Testis (tissue), 3 donors: ENCODE data around the gene GPRC5C. TPM values are rescaled to one million over a fixed set of nuclear protein-coding genes. Genes with fewer than 3 reads are reported as not detected.

ENCODE experiments used
- DNase-seq: peaks from one replicate; pipeline ENCODE4 v3.0.0-alpha.2; 2019
- H3K27ac ChIP-seq, 2 donors: fragments of 200-600 bp; sonication (generic); one replicate each; pipeline ENCODE4 v1.5.1; 2019
- H3K27me3 ChIP-seq: fragments of 200-600 bp; sonication (generic); one replicate; pipeline ENCODE4 v1.5.1; 2019
- H3K36me3 ChIP-seq: fragments of 200-600 bp; sonication (generic); one replicate; pipeline ENCODE4 v1.5.1; 2017; ENCODE audit warnings: low read depth; ENCODE audit errors: missing control alignments
- H3K4me1 ChIP-seq: fragments of 200-600 bp; sonication (generic); one replicate; pipeline ENCODE4 v1.5.1; 2019
- H3K4me3 ChIP-seq, 2 donors: fragments of 200-600 bp; sonication (generic); one replicate each; pipeline ENCODE4 v1.5.1; 2017 to 2019
- H3K9me3 ChIP-seq: fragments of 200-600 bp; sonication (generic); one replicate; pipeline ENCODE4 v1.5.1; 2017
- POLR2A ChIP-seq: fragments of 450-650 bp; IDR thresholded peaks from one replicate; pipeline ENCODE4 v1.6.1; 2017; ENCODE audit warnings: antibody characterized with exemption, mild to moderate bottlenecking, moderate library complexity
- WGBS, 2 donors: methylation state at CpG; one replicate each; pipeline ENCODE4 v1.1.5; 2018; 5-methylcytosine and 5-hydroxymethylcytosine counted together
- intact Hi-C: fragments of 100-400 bp; cut with DNase I; formaldehyde crosslinking; loops from one replicate; pipeline ENCODE4 v1.15.1; 2023; ENCODE audit warnings: low total_unique reads
- polyA plus RNA-seq: library from polyadenylated mRNA; stranded (reverse); fragments of 350-450 nt; fragmentation: Illumina TruSeq; extraction: RNeasy Lipid Tissue Mini Kit (QIAGEN cat#74804); gene quantifications from one replicate; pipeline ENCODE4 v1.2.3, GENCODE V29; 2014; ENCODE audit warnings: low read depth, low replicate concordance; ENCODE audit not compliant: insufficient read depth
- total RNA-seq, 2 donors: library from RNA; depleted of rRNA; stranded (reverse); fragments of >200 nt; gene quantifications; one replicate each; pipeline ENCODE4 v1.2.3, GENCODE V29; 2016
- TF ChIP-seq, protein P1 (sequence below), 3 experiments: fragments of 450-650 bp in 2 of 3; fragments of 200-600 bp in 1 of 3; sonication (generic) in 1 of 3; IDR thresholded peaks; one replicate each; pipeline ENCODE4 v1.5.1; 2016 to 2019; ENCODE audit warnings: antibody characterized with exemption in 3 of 3, mild to moderate bottlenecking in 2 of 3, moderate library complexity in 1 of 3

Gene GPRC5C
- total and polyA plus RNA-seq, 3 donors from 2014 or later: 6.8 to 19.0 (median 14.1) TPM

DNA sequence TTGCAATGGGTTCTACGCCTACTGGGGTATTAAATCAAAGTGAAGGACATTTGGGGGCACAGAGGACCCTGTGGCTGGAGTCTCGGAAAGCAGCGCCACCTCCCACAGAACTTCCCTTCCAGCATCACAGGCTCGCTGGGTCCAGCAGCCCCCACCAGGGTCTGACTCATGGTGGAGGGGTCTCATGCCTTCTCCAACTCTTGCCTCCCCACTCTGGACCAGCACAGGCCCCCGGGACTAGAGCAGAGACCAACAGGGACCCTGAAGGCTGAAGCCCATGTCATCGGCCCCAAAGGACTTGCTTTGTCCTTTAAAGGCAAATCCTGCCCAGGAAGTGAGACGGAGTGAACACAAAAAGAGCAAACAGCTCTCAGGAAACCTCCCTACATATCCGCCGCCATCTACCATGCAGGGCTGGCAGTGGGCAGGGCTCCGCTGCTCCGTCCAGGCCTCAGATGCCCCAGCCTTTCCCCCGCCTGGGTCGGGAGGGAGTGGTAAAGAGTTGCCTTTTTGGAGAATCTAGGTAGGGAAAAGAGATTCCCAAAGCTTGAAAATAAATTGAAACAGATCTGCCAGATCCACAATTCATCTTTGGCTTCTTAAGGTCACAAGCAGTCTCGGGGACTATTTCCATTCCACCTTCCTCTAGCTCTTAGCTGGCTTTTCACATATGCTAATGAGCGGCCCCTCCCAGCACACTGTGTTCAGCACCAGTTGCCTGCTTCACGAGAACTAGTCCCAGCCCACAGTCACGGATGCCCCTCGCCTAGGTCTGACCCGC lies 2.1 kb upstream of the GPRC5C start:
- peak; percentile 60 for DNase-seq
- peaks cover 3% of the 10 kb centered on the region for H3K4me1 ChIP-seq
- intact Hi-C loops: no loop called here
- no peaks in the 10 kb centered on the region for H3K36me3 ChIP-seq
- H3K4me3 ChIP-seq: peak overlapping the region; percentile 58 to 64
- no peaks in the 10 kb centered on the region for H3K27me3 ChIP-seq
- 33 to 53% methylated on average over 17 to 19 of the region's 19 CpGs for WGBS, 2 donors
- TF ChIP-seq POLR2A: no peak
- TF ChIP-seq, protein P1, sequence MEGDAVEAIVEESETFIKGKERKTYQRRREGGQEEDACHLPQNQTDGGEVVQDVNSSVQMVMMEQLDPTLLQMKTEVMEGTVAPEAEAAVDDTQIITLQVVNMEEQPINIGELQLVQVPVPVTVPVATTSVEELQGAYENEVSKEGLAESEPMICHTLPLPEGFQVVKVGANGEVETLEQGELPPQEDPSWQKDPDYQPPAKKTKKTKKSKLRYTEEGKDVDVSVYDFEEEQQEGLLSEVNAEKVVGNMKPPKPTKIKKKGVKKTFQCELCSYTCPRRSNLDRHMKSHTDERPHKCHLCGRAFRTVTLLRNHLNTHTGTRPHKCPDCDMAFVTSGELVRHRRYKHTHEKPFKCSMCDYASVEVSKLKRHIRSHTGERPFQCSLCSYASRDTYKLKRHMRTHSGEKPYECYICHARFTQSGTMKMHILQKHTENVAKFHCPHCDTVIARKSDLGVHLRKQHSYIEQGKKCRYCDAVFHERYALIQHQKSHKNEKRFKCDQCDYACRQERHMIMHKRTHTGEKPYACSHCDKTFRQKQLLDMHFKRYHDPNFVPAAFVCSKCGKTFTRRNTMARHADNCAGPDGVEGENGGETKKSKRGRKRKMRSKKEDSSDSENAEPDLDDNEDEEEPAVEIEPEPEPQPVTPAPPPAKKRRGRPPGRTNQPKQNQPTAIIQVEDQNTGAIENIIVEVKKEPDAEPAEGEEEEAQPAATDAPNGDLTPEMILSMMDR (IDR thresholded peaks at IDR 0.05): no peak
- peak overlapping the region; percentile 92 for H3K27ac ChIP-seq
- H3K9me3 ChIP-seq: no peaks in the 10 kb centered on the region

DNA sequence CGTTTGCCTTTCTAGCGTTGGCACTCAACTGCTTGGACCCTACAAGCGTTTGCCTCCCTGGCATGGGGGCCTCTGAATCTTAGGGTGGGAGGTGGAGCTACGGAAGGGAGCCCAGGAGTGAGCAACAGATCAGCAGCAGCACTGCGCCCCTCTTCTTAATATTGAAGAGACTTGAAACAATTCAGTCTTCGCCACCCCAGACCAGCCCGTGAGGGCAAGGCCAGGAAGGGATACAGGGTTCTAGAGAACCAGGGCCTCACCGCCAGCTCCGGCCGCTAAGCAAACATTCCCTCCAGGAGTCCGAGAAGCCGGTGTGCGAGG lies 1.5 kb upstream of the GPRC5C start:
- 8 to 11% methylated on average over 5 to 9 of the region's 13 CpGs for WGBS, 2 donors
- peak overlapping the region; percentile 58 to 64 for H3K4me3 ChIP-seq
- H3K4me1 ChIP-seq: peaks cover 3% of the 10 kb centered on the region
- no peaks in the 10 kb centered on the region for H3K36me3 ChIP-seq
- no peaks in the 10 kb centered on the region for H3K27me3 ChIP-seq
- no peaks in the 10 kb centered on the region for H3K9me3 ChIP-seq
- peak overlapping the region; percentile 92 for H3K27ac ChIP-seq
- DNase-seq: no peak
- intact Hi-C loops: no loop called here
- TF ChIP-seq, protein P1 (IDR thresholded peaks at IDR 0.05): no peak
- TF ChIP-seq POLR2A: no peak

DNA sequence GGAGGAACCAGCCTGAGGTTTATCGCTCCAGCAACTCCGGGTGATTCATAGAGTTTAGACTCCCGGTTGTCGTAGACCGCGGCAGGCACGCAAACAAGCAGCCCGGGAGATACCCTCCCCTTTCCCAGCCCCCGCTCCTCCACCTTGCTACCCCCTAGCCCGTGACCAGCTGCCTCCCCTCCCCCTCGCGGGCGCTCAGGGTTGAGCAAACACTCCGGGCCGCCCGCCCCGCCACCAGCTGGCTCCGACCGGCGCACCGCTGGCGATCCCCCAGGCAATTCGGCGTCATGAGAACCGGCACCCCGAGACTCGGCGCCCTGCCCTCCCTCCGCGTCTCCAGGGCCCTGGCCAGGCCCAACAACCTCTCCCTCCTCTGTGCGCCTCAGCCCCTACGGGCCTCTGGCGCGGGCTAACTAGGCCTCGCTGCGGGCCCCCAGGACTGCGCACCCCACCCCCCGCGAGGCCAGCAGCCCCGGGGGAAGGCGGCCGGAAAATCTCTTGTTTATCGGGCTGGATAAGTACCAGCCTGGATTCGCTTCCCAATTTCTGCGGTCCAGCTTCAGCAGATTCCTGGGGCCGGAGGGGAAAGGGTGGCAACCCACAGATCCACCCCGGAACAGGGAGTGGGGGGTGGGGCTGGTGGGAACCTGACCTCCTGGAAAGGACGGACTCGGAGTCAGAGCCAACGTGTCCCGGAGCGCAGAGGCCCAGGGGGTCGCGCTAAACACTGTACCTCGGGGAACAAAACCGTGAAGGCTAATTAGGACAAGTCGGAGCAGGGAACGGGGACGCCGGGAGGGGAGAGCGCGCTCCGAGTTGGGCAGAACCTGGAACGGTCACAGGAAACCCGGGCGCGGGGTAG lies 951 bp upstream of the GPRC5C start:
- no peak for TF ChIP-seq POLR2A
- TF ChIP-seq, protein P1 (IDR thresholded peaks at IDR 0.05): no peak
- DNase-seq: peak; percentile 84
- no peaks in the 10 kb centered on the region for H3K9me3 ChIP-seq
- H3K36me3 ChIP-seq: no peaks in the 10 kb centered on the region
- WGBS, 2 donors: 1% methylated on average over 16 to 67 of the region's 67 CpGs
- intact Hi-C loops: no loop called here
- peak overlapping the region; percentile 92 for H3K27ac ChIP-seq
- H3K27me3 ChIP-seq: no peaks in the 10 kb centered on the region
- H3K4me1 ChIP-seq: peaks cover 4% of the 10 kb centered on the region
- peak overlapping the region; percentile 58 to 64 for H3K4me3 ChIP-seq

DNA sequence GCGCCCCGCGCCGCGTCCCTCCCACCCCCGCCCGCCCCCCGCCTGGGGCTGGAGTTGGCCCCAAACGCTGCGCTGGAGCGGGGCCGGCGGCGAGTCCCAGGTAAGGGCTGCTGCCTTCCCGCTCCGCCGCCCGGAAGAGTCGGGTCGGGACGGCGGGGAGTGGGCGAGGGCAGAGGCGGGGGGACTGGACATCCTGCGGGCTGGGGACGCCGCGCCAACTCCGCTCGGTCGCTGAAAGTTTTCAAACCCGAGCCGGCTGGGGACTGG lies 469 bp downstream of the GPRC5C start:
- intact Hi-C loops: no loop called here
- 0% methylated on average over 21 of the region's 33 CpGs; no CpG with 5 or more reads in 1 of the 2 donors for WGBS, 2 donors
- Histone ChIP-seq H3K4me3 (peak overlapping the region; percentile 58 to 64), H3K4me1 (peaks cover 8% of the 10 kb centered on the region), H3K27me3 (no peaks in the 10 kb centered on the region), H3K9me3 (no peaks in the 10 kb centered on the region), H3K36me3 (no peaks in the 10 kb centered on the region), H3K27ac (peak overlapping the region; percentile 92)
- no peak for TF ChIP-seq POLR2A
- TF ChIP-seq, protein P1 (IDR thresholded peaks at IDR 0.05): no peak
- no peak for DNase-seq
